Measurements from ENCODE around the gene CREG1. TPM values are rescaled to one million over a fixed set of nuclear protein-coding genes. Genes with fewer than 3 reads are reported as not detected.

Gene CREG1
- total RNA-seq, 1 donor from 2014 or later = 96.4 TPM

GRCh38 chr1:167532964-167533824 lies 20.4 kb downstream of the CREG1 start:
- DNase-seq (ENCODE audit: low spot score) = no peak

DNA sequence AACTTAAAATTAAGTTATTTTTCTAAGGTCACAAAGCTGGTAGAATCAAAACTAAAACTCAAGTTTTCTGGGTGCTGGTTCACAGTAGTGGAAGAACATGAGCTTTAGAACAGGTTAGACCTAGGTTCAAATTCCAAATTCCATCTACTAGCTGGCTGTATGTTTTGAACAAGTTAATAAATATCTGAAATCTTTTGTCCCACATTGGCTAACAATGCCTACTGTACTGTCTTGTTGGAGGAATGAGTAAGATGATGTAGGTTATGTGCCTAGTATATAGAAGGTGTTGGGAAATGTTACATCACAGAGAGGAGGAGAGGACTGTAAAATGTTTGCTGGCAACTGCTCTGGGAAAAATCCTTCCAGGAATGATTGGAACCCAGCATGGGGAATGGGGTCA lies 21.2 kb downstream of the CREG1 start:
- no peak for DNase-seq (ENCODE audit: low spot score)

DNA sequence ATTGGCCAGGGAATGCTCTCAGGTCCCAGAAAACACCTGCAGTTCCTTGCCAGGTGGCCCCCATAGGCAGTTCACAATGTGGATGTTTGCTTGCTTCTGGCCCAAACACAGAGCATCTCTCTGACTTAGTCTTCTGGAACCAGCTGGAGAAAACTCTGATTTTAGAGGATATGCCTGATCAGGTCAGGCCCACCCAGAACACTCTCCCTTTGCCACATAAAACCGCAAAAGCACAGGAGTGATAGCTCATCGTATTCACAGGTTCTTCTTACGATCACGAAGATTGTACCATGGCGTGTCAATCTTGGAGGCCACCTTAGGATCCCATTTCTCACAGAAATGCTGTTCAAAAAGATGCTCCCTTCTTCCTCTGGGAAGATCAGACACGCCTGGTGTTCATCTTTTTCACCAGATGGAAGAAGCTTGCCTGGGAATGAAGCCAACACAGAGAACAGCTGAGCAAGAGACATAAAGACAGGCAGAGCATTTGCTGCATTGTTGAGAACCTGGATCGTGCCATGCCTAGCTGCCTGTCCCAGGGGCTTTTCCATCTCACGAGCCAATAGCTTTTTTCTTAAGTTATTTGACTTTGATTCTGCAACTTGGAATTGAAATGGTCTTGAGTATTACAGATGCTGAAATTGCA lies 23.6 kb downstream of the CREG1 start:
- DNase-seq (ENCODE audit: low spot score) = no peak

- no peak for DNase-seq (ENCODE audit: low spot score)
Observed at GRCh38 chr1:167528057-167528728, 25.4 kb downstream of the CREG1 start.

DNA sequence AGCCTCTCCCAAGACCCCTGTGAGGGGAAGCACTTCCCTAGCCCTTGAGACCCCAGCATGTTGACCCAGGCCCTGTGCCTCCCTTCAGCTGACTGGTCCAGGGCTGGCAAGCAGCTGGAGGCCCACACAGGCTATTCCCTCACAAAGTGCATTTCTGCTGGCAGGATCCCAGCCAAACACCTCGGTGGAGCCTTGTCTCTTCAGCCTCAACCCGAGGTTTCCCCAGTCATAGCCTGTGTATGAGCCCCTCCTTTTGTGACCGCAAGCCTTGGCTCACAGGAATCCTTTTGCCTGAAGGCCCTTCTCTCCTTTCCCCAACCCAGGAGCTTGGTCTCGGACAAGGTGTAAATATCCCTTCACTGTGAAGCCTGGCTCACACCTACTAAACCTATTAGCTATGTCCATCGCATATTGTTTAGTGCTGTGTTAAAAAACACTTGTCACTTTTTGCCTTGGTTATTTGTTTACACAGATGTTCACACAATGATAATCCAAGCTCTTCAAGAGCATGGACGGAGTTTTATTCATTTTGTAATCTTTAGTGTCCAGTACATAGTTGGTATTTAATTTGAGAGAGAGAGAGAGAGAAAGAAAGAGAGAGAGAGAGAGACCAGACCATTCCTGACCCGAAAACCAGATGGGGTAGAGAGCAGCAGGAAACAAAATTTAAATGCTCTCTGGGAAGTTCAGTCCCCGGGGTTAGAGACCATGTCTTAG lies 26.7 kb downstream of the CREG1 start:
- no peak for DNase-seq (ENCODE audit: low spot score)

- DNase-seq (ENCODE audit: low spot score) = no peak
Observed at GRCh38 chr1:167524651-167525050, 28.9 kb downstream of the CREG1 start.

GRCh38 chr1:167522246-167522645 lies 31.3 kb downstream of the CREG1 start:
- no peak for DNase-seq (ENCODE audit: low spot score)

DNA sequence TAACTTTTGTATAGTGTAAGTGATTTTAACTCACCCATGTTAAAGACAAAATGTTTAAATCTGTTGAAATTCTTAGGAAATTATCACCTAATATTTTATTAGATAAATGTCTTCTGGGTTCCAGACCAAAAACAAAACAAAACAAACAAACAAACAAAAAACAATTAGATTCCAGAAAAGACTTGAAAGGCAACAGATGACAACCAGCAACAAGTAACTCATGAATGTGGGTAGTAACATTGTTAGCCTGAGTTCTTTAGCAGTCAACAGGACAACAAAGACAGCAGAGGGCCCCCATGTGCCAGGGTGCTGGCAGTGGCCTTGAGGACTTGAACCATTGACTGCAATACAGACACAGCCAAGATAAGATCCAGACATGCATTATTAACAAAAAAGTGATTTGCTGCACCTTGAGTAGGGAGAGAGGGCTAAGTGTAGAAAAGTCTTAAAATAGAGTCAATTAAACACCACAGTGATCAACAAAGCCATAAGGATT lies 32.8 kb downstream of the CREG1 start:
- no peak for DNase-seq (ENCODE audit: low spot score)

- no peak for DNase-seq (ENCODE audit: low spot score)
Observed at GRCh38 chr1:167518331-167518700, 35.2 kb downstream of the CREG1 start, which contains the start of gene CD247. Gene CD247, minus strand, starts transcription at chr1:167518529. Its CDS starts 64 bp downstream, at chr1:167518465.

GRCh38 chr1:167517535-167518330 lies 35.8 kb downstream of the CREG1 start:
- DNase-seq (ENCODE audit: low spot score) = no peak

DNA sequence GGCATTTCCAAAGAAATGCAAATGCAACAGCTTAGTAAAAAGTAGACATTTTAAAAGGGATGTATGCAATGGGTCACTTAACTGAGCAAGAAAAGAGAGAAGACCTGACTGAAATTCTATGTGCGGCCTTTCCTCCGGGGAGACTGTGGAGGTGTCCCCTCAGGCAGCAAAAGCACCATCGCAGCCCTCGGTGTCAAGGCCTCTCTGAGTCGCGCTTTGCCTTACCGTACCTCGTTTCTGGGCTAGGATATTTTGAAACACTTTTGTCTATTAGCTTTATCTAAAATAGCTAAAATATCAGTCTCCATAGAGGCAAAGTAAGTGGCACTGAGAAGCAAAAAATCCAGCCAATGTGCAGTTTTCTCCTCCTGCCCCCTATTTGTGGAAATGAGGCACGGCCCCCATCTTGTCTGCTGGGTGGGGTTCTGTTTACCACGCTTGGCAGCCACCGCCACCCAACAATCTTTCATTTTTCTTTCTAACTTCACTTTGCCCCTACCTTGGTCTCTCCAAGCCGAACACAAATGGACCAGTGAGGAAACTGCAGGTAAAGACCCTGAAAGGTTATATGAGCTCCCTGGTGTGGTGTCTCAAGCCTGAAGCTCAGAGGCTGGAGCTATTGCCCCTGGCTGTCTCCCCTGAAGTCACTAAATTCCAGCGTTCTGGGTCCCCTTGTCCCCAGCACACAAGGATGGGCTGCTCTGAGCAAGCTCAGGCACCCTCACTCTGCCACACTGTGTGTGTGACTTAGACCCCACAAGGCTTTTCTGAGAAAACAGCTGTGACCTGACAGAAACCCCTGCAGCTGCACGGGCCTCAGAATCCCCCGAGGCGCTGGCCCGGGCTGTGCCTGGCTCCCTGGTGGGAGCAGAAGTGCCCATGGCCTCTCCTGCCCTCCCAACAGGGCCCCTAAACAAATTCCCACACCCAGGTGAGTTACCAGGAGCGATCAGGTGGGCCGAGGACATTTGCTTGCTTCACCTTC lies 36.9 kb downstream of the CREG1 start:
- DNase-seq (ENCODE audit: low spot score) = no peak

DNA sequence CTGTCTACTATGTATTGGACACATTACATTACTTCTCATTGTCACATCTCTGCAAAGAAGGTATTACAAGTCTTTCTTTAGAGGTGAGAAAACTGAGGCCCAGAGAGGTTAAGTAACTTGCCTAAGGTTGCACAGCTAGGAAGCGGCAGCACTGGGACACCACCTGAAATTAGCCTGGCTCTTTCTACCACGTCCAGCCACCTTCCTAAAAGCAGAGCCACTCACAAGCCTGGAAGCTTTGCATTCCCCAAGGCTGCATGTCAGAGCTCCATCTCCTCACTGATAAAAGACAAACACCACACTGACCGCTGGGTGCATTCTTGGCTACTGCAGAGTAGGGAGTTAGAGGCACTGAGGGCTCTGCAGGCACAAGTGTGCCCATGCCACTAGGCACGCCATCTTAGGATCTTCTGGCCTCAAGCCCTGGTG lies 37.7 kb downstream of the CREG1 start:
- no peak for DNase-seq (ENCODE audit: low spot score)

GRCh38 chr1:167515461-167515860 lies 38.1 kb downstream of the CREG1 start:
- DNase-seq (ENCODE audit: low spot score) = no peak

- no peak for DNase-seq (ENCODE audit: low spot score)
Observed at GRCh38 chr1:167514288-167514687, 39.3 kb downstream of the CREG1 start.

DNA sequence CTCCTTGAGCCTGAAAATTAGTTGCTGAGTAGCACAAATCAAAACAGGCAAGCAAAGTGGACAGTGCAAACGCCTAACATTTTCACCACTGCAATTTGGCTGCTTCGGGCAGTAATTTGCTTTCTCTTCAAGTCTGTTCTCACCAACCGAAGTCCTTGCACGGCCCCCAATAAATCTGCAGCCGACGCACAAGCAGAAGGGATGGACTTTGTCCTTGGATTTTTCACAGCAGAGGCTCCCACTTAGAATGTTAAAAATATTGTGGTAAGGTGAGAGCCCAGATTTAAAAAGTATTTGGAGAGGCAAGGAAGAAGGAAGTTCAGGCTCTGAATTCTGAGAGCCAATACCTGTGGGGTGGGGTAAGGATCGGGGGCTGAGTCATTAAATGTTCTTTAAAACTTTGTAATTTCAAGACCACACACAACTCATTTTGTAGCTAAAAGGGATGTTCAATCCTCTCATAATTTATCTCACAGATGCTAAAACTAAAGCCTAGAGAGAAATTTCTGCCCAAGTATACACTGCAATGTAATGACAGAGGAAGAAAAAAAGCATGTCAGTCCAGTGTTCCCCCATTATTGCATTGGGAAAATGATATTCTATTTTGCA lies 41.4 kb downstream of the CREG1 start:
- DNase-seq (ENCODE audit: low spot score) = no peak

- DNase-seq (ENCODE audit: low spot score) = no peak
Observed at GRCh38 chr1:167511374-167511986, 42.1 kb downstream of the CREG1 start.

- DNase-seq (ENCODE audit: low spot score) = no peak
Observed at GRCh38 chr1:167510881-167511280, 42.7 kb downstream of the CREG1 start.

GRCh38 chr1:167510244-167510643 lies 43.3 kb downstream of the CREG1 start:
- DNase-seq (ENCODE audit: low spot score) = no peak

DNA sequence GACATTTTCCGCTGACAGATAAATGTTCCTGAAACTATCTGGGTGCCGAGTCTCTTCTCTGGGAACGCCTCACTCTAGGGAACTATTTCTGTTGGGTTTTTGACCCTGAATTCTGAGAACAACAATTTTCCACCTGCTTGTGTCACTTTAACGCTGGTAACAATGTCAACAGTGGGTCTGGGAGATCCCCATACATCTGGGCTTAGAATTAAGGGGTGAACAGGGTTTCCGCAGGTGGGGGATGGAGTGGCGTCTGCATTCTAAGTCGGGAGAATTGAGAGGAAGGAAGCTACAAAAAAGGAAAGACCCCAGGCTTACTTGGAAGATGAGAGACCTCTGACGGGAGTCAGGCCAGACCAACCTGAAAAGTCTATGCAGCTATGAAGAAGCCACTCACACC lies 44.0 kb downstream of the CREG1 start:
- DNase-seq (ENCODE audit: low spot score) = no peak
